Stimulated activated CD4-positive, alpha-beta T cell treated with anti-CD3 and anti-CD28 coated beads, TNF-alpha, amount 100 ng/mL, for 24 hours (primary cell): Measurements from ENCODE around the gene KCNMA1.
"Not testable (repeated sequence)": the region's sequence is repeated elsewhere in the genome, so short reads cannot be mapped to it uniquely, and the experiment has no call there.

Experiments used
- DNase-seq, 3 experiments: peaks; one replicate each; pipeline ENCODE4 v3.0.0-alpha.2; 2020; ENCODE audit warnings: low read depth in 3 of 3

Gene KCNMA1

DNA sequence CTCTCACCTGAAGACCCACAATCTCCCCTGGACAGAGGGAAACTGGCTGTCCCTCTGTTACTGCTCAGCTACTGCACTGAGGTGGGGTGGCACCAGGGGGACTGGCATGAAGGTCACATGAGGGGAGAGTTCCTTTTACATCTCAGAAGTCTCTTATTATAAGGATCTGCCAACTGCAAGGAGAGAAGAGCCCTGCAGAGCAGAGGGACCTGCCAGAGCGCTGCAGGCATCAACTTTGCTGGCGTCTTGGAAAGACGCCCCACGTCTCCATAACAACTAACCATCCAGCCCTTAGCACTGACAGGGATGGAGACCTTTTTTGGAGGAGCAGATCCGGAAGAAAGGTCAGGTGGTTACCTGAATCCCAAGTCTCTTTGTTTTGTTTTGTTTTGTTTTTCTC lies 218.6 kb downstream of the KCNMA1 start:
- DNase-seq, result no peak

DNA sequence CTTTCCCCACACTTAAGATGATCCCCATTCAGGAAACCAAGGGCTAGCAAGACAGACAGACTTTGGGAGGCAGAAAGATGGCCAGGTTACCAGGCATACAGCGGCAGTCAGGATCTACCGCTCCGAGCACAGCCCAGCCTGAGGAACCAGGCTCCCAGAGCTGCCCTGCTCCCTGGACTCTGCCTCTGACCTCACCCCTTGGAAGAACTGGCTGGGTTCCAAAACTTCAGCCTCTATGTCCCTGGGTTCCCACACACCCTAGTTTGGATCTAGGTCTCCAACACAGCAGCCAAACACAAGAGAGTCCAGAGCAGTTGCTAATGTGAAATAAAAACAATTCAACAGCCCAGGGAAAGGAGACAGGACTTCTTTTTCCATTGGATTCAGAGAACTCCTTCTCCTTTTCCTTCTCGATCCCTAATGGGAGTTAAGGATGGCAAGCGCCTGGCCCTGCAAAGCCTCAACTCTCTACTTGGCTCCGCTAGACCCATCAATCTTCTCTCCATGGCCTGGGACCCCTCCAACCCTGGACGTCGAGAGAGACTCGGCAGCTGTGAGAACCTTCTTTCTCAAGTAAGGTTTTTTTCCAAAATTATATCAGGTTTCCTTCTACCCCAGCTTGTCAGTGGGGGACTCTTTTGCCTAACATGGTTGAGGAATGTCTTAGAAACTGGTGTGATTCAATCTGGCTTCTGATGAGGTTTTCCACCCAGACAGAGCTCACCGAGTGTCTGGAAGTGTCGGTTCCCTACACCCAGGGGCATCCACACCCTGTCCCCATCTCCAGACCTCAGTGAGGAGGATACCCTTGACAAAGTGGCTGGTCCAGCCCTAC lies 219.6 kb downstream of the KCNMA1 start:
- DNase-seq, result no peak

DNA sequence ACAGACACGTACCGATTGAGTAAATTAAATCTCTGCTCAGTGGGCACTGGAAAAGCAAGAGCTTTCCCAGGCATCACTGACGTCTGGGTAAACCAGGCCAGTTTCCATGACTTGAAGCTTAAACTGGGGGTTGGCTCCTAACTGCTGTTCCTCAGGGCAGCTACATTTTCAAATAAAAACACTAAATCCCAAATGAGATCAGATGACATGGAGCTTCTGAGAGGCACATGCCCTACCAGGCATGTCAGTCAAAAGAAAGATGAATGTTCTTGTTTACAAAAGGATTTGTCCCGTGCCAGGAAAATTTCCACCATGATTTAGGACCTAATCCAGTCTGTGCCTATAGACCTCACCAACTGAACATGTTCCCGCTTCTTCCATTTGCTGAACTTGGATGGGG lies 220.2 kb downstream of the KCNMA1 start:
- DNase-seq, result no peak

DNA sequence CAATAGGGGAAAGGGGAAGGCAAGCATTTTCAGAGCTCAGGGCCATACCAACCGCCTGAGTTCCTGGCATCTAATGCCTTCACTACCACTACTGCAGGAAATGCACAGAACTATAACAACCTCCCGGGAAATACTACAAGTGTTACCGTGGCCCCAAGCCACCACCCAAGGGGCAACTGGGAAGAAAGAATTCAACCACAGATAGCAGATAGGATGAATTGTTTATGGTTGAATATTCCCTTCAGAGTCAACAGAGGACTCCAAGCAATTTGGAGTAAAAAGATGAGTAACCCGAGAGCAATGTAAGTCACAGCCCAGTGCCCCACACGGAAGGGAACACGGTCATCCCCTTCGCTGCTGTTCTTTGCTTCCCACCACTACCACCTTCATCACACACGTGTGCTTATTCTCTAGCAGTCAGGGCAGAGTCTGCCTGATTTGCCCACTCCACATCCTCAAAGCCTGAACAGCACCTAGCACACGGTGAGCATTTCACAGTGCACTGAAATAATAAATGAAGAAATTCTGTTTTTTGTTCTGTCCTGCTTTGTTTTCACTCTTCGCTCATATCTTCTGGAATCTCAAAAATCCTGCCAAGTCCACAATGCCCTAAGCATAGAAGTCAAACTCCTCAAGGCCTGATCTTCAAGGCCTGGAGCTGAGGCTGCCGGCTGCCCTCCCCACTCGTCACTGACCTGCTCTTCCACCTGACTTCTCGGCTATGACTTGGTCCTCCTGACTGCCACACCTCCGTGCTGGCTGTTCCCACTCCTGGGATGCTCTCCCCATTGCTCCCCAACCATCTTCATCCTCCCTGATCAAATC lies 221.1 kb downstream of the KCNMA1 start:
- no peak for DNase-seq

DNA sequence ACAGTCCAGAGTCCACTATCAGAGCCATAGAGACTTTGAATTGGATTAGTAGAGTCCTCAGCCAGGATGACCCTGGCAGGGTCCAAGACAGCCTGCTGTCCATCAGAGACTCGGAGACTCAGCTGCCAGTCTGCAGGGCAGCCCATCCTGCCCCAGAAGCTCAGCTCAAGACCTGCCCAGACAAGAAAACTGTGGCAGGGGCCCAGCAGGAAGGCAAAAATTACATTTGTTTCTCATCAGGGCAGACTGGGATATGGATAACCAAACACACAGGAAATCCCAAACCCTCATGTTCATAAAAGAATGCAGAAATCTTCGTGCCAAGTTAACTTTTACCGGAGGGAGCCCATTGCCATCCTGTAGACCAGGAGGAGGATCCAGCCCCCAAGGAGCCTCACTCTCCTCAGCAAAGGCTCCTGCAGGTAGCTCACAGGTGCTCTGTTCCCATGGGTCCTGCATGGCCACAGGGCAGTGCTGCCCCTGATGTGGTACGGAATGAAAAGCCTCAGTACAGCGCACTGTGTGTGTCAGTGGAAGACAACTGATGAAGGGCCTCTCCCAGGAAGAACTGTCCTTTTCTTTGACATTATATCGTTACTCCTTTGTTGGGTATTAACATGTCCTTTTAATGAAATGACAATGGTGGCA lies 222.2 kb downstream of the KCNMA1 start:
- no peak for DNase-seq

DNA sequence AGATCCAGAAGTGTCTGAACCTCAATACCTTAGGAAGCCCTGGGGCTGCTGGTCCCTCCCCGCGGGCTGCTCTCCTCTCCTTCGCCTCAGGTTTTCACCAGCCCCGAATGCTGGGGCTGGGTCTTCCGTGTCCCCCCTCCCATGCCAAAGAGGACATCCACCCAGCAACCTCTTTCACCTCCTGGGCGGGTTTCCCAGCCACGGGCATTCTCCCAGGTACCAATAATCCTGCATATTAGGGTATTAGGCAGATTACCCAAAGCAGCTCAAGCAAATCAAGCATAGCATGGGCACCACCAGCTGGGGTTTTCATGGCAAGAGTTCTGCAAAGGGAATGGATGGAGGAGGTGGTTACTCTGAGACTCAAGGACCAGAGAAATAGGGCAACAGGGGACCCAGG lies 224.4 kb downstream of the KCNMA1 start:
- DNase-seq, result no peak

DNA sequence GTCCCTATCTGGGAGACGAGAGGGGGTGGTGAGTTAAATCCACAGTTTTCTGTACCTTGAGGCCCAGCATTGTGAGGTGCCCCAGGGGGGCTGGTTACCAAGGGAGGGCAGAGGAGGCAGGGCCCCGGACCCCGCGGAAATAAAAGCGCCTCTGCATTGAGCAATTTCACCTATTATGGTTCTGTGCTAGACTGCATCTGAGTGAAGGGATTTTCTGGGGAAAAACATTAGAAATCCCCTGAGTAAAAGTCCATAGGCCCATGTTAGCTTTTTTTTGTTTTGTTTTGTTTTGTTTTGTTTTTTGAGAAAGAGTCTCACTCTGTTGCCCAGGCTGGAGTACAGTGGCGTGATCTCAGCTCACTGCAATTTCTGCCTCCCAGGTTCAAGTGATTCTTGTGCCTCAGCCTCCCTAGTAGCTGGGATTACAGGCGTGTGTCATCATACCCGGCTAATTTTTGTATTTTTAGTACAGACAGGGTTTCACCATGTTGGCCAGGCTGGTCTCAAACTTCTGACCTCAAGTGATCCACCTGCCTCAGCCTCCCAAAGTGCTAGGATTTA lies 225.0 kb downstream of the KCNMA1 start:
- not testable (repeated sequence) for DNase-seq

DNA sequence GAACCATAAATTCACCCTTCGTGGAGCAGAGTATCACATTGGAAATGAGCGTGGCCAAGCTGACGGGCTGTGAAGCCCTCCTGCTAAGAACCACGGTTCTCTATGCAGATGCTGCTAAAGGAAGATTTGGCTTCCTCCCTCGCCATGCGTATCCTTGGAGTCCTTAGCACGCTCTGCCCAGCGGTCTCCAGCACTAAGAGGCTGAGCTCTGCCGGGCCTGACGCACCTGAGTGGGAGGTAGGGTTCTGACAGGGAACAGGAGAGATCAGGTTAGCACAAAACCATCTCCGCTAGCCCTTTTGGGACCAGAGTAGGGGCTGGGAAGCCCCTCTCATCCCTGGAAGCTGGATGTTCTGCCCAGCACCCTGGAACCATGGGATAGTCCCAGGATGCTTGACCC lies 225.8 kb downstream of the KCNMA1 start:
- DNase-seq, result no peak

DNA sequence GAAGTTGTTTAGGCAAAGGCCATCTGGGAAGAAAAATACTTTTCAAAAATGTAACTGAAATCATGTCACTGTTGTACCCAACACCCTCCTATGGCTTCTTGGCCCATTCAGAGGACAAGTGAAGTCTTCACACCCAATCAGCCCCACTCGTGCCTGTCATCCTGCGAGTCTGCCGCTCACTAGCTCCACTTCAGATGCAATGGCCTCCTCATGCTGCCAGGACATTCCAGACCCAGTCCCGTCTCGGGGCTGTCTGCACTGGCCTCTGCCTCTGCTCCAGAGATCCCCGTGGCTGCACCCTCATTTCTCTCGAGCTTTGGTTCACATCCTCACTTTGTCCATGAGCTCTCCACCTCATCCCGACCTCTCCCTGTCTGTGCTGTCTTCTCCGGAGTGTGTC lies 227.1 kb downstream of the KCNMA1 start:
- no peak for DNase-seq

DNA sequence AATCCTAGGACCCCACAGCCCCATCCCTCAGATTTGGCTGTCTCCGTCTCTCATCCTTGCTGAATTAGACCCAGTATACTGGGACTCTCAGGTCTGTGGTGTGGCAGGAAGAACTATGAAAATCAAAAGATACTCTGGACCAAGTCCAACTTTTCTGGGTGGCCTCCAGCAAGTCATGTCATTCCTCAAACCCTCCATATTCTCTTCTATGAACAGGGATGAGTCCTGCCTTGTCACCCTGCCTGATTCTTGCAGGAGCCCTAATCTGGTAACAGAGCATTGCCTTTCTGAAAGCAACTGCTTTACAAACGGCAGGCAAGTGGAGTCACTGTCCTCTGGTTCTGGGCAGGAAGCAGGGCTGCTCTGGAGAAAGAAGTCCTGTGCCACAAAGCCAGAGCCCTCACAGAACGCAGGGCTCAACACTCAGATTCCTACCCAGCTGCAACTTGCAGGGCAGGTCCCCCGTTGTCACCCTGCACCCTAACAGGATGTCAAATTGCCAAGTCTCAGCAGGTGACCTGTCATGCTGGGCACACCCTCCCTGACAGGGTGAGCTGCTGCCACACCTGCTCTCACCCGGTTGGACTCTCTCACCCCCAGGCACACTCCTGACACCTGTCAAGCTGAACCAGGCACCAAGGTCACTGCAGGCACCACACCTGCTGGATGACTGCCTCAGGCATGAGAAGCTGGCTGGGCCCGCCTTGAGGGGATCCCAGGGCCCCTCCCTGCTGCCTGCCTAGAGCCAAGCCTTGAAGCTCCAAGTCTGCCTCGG lies 227.7 kb downstream of the KCNMA1 start:
- DNase-seq, result no peak

DNA sequence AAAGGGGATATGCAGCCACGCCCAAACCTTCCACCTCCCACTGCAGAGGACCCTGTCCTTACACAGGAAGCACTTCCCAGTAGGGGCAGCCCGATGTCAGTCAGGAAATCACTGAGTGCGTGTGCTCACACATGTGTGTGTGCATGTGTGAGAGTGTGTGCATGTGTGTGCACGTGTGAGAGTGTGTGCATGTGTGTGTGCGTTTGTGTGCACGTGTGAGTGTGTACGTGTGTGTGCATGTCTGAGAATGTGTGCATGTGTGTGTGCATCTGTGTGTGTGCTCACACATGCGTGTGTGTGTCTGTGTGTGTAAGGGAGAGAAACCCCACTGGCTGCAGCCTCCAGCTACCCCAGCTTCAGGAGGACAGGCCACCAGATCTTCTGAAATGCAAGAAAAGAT lies 229.3 kb downstream of the KCNMA1 start:
- no peak for DNase-seq

DNA sequence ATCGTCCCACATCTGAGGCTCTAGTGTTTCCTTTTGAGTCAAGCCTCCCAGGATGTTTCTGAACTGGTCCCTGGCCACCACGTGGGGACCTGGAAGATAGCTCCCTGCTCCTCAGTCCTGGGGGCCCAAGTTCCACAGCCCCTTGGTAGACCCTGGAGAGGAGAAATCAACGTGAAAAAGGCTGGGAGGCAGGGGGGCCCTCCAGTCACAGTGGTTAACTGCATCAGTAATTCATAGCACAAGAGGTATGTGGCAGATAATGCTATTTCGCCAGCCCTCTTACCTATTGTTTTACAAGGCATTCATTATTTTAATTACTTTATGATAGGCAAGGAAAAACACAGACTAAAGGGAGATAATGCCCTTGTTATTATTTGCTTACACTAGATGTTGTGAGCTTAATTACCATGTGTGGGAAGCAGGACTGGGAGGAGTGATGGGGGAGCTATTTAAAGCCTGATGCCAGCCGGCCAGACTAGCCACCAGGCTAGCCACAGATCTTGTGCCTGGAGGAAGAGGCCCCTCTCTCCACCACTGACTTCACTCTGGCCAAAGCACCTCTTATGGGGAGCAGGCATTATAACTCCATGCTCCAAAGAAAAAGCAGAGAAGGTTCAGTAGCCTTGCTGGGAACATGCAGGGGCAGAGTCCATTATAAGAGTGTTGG lies 230.7 kb downstream of the KCNMA1 start:
- no peak for DNase-seq

DNA sequence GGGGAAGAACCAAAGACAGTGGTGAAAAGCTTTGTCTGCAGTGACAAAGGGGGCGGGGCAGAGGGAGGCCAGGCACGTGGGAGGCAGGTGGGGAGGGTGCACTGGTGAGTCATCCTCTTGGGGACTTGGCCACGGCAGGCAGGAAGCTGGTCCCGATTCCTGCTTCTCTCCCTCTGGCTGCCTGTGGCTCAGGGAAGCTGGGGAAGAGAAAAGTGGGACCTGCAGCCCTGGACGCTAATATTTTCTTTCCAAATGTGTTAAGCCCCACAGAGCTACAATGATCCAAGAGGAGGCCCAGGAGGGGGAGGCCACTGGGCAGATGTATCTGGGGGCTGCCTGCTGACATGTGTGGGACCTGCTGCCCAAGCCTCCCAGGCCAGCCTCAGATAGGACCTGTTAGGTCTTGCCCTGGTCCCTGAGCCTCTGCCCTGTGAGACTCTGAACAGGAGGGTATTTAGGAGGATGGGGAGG lies 231.8 kb downstream of the KCNMA1 start:
- peak in 1 of 3 experiments; percentile 14 for DNase-seq

DNA sequence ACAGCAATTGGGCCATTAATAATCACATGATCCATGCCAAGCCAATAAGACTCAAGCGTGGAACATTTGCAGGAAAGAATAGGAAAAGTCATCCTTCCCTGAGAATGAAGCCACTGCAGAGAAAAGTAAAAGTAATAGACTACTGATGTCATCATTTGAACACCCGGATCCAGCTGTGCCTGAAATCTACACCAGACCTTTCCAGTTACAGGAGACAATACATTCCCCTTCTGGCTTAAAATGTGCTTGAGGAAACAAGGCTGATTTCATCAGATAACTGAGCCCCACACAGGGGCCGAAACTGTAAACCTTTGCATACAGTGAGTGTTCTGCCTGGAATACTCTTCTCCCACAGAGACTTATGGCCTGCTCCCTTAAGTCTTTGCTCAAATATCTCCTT lies 232.8 kb downstream of the KCNMA1 start:
- DNase-seq, result no peak

DNA sequence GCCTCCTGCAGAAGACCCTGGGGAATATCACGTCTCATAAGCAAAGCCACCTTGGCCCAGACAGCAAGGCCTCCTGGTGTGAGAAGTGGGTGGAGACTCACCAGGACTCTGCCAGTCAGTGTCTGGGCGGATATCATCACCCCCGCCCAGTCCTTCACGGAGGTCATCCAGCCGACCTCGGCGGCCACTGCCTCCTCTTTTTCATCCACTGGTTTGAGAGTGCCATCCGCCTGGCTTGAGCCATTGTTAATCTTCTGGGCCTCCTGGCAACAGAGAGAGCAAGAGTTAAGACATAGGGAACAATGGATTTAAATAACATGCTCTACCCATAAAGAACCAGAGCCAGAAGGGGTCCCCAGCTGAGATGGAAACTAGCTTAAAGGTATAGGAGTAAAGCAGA lies 233.8 kb downstream of the KCNMA1 start:
- no peak for DNase-seq

DNA sequence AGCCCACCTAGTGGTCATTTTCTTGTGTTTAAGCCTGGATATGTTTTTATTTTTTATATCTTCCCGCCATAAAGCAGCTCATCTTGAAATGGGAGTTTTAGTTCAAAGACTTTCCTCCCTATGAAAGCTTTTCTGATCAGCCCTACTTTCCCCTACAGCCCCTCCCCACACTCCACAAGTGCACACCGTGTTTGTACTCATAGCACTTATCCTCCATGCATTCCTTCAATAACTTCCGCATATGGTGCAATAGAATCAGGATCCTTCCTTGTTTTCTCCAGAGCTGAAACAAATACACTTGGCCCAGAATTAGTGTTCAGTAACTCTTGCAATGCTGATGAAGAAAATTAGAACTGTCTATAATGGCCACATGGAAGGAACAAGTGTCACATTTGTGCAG lies 235.9 kb downstream of the KCNMA1 start:
- DNase-seq, result no peak

DNA sequence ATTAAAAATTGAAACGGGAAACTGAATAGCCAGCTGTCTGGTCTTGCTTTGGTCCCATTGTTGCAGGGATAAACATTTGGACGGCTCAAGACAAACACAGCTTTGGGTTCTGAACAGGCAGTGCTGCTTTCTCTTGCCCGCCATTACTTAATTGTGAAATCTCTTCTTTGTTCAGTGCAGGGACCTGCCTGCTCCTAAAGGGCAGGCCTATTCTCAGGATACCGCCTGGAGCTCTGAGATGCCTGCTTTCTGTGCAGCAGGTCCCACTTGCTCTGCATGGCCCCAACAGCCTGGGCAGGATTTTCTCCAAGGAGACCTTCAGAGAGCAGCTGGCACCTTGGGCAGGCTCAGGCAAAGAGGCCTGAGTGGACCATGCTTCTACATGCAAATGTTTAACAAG lies 237.6 kb downstream of the KCNMA1 start:
- DNase-seq, result no peak

DNA sequence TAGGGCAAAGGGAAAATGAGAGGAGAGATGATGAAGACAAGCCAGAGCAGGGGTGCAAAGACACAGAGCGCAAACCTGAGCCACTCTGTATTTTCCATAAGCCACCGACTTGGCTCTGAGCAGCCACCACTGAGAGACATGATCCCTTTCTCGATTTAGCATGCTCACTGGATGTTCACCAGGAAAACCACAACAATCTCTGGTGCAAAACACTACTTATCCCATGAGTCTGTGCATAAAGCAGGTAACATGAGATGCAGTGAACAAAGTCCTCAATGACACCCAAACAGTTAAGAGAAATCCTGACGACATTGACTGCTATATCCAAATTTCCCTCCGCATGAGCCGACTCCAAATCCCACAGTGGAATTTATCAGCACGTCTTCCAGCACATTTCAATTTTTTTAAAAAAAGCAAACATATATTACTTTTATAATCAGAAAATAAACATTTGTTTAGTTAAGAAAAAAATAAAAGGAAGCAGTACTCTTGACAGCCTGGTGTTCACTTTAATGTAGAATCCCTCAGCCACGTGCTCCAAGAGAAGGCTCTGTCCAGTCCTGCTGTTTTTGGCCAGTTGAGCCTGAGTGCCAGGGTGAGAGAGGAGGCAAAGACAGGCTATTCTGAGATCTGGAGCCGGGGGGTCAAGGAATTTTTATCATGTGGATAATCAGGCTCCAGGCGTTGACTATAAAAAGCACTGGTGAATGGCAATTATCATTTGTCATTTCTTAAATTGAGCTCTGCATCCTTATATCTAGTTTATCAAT lies 238.4 kb downstream of the KCNMA1 start:
- DNase-seq, result no peak

DNA sequence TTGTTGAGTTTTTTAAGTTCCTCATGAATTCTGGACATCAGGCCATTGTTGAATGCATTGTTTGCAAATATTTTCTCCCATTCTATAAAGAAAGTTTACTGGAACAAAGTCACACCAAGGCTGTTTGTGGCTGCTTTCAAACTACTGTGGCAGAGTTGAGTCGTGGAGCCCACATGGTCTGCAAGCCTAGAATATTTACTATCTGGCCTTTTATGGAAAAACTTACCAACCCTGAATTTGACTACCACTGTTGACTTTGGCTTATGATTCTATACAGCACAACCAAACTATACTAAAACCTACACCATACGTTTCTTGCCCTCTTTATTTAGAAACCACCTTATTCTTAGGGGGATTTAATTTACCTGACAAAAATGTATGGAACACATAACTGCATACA lies 239.1 kb downstream of the KCNMA1 start:
- no peak for DNase-seq

DNA sequence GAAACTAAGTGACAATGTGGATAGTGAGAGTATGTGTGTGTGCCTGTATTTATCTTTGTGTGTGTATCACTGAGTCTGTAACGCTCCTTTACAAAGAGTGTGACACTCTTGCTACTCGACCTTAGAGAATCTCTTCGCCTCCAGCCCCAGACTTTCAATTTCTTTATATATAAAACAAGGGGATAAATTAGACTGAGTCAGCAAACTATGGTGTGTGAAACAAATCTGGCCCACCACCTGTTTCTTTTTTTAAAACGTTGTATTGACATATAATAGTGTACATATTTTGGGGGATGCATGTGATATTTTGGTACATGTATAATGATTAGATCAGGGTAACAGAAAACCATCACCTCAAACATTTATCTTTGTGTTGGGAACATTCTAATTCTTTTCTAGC lies 240.5 kb downstream of the KCNMA1 start:
- DNase-seq, result no peak
